HG03378 (cell line): ENCODE data around the gene PHLPP1.

ENCODE experiments used
- ATAC-seq: cut with Tn5 transposase; IDR thresholded peaks from one replicate; pipeline ENCODE4 v1.9.1; 2021; ENCODE audit warnings: mild to moderate bottlenecking, moderate library complexity; ENCODE audit not compliant: unreplicated experiment

The PHLPP1 gene

GRCh38 chr18:62841405-62841804 lies 126.1 kb downstream of the PHLPP1 start:
- ATAC-seq, result no peak

GRCh38 chr18:62842898-62843297 lies 127.6 kb downstream of the PHLPP1 start:
- no peak for ATAC-seq

DNA sequence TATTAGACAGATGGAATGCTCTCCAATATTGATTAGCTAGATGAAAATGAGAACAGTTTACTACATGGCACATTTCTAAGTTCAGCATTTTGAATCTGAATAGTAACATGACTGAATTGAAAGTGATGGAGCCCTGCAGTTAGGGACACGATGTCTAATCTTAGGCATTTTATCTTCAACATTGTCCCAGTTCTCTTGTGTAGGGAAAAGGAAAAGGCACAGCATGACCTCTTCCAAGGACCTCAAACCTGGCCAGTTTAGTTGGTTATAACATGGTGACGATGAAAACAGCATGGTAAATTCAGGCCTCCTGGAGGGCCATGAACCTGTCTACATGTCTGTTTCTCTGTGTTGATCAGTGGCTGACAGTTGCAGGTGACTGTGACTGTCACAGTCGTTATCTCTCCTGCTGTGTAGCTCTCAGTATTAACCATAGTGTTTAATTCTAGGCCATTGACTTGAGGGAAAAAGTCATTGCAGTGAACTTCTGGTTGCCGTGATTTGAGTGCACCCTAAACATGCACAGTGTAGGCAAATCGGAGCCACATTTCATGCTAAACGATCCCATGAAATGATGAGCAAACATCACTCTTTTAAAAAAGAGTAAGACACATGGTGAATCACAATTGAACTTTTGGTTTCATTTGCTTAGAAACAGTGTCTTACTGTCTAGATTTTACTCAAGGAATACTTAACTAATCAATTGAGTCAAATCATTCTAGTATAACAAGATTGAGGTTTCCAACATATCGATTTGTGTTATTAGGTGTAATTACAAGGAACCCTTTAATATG lies 129.7 kb downstream of the PHLPP1 start:
- peak; percentile 70 for ATAC-seq

- ATAC-seq, result no peak
These were observed 131.0 kb downstream of the PHLPP1 start for GRCh38 chr18:62846313-62846712.

DNA sequence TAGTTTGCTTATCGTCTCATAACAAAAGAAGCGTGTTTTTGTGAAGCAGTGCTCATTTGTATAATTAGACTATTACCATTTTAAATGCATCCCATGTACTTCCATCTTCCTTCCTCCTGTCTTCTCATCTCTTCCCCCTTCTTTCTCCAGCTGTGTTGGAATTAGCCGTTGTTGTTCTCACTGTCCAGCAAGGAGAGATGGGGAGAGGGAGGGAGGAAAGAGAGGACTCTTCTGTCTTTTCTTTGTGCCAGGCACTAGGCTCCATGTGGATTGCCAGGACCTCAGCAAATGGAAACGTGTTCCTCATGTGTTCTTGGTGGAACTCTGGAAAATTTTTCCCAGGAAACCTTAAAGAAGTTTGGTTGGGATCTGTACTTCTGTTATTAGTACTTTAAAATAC lies 131.7 kb downstream of the PHLPP1 start:
- ATAC-seq, result no peak

DNA sequence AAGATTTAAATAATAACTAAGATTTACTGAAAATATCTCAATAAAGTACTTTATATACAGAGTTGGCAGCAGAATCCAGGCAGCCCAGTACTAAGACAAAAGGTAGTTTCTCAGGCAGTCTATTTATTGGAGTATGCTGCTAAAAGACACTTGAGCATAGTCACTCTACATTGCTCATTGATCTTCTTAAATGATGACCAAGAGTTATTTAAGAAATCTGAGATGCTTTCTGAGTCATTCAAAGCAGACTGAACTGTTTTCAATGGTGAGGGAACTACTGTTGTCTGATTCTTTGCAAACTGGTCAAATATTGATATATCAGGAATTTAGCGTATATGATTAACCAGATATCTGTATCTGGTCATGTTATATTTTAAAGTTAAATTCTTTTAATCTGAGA lies 133.6 kb downstream of the PHLPP1 start:
- ATAC-seq, result no peak

DNA sequence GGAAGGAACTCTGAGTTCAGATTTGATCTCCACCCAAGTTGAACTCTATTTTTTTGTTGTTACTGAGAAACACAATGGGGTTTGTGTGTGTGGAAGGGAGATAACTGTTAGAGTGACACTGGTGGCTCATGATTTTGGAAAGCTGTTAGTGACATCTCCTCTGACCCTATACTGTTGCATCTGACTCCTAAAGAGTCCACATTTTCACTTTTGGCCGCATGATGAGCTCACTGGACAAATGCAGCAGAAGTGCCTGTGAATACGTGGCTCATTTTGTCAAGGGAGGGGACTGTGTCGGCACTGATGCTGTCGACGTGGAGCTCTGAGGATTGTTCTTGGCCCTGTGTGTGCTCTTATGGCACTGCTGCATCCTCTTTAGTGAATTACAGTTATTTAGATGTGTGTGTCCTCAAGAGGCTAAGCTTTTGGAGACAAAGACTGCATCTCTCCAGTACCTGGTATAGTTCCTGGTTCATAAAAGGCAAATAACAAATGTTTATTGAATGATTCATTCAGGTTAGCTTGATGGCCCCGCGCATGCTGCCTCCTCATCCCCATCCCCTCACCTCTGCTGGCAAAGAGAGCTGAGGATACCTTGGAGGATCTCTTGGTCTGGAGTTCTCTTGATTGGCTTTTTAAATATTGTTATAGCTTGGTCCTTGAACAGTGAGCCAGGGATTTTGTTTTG lies 135.4 kb downstream of the PHLPP1 start:
- ATAC-seq, result no peak

GRCh38 chr18:62852851-62853250 lies 137.5 kb downstream of the PHLPP1 start:
- ATAC-seq, result no peak

DNA sequence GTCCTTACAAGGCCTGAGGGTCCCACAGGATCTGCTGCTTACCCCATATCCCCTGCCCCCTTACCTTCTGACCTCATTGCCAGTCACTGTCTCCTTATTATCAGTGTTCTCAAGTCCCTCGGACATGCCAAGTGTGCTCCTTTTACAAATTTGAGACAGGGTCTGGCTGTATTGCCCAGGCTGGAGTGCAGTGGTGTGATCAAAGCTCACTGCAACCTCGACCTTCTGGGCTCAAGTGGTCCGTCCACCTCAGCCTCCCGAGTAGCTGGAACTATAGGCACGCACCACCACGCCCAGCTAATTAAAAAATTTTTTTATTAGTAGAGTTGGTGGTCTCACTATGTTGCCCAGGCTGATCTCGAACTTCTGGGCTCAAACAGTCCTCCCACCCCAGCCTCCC lies 141.0 kb downstream of the PHLPP1 start:
- ATAC-seq, result no peak

DNA sequence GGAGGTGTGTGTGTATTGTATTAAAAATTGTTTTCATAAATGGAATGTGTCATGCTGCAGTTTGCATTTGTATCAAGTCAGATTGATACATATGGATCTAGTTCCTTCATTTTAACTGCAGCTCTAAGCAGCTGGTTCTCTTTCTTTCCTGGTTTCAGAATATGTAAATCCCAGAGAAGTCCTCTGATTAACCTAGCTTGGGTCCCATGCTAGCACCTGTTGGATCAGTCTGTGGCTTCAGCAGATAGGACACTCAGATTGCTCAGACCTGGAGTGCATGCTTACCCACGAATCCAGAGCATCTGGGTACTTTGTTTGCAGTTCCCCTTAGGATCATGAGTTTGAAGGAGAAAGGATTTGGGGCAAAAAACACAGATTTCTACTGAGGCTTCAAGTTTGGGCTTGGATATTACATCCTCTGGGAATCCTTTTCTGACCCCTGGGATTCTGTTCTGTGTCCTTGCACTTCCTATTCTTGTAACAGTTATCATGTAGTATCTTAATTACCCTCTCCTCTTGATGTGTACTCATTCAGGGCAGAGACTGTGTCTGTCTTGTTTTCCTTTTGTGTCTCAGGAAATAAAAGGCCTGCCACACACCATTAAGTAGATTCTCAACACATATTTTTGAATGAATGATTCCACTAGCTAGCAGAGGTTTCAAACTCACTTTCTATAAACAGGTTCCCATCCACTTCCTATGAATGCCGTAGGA lies 142.1 kb downstream of the PHLPP1 start:
- no peak for ATAC-seq

DNA sequence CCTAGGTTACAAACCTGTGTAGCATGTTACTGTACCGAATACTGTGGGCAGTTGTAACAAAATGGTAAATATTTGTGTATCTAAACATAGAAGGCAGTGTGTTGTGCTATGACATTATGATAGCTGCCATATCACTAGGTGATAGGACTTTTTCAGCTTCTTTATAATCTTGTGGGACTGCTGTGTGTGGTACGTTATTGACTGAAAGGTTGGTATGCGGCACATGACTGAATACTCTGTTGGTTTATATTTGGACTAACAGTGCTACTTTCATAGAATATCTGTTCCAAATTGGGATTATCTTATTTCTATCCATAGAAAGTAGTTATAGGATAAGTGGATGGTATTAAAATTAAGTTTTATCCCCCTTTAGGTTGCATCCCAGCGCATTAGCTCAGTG lies 144.7 kb downstream of the PHLPP1 start:
- ATAC-seq, result no peak

- ATAC-seq, result no peak
These were observed 147.1 kb downstream of the PHLPP1 start for GRCh38 chr18:62862466-62862865.

- ATAC-seq, result no peak
These were observed 148.2 kb downstream of the PHLPP1 start for GRCh38 chr18:62863579-62864001.

DNA sequence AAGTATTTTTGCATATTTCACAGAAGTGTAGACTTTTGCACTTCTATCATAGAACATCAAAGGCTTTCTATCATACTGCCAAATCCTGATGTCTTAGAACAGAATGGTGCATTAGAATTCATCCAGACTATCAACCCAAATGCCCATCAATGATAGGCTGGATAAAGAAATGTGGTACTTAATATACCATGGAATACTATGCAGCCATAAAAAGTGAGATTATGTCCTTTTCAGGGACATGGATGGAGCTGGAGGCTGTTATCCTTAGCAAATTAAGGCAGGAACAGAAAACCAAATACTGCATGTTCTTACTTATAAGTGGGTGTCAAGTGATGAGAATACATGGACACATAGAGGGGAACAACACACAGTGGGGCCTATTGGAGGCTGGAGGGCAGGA lies 150.2 kb downstream of the PHLPP1 start:
- no peak for ATAC-seq

DNA sequence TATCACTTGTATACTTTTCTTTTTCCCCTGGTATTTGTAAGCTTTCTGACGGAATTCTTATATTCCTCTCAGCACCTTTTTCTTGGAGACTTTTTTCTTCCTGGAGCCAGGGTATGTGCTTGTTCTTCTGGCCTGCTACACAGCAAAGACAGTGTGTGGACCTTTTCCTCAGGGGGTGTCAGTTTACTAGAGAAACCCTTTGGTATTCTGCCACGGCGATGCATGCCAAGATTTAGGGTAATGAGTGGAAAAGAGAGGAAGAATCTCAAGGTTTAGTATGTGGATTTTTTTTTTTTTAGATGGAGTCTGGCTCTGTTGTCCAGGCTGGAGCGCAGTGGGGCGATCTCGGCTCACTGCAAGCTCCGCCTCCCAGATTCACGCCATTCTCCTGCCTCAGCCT lies 152.2 kb downstream of the PHLPP1 start:
- ATAC-seq, result no peak

GRCh38 chr18:62868645-62869044 lies 153.3 kb downstream of the PHLPP1 start:
- no peak for ATAC-seq

DNA sequence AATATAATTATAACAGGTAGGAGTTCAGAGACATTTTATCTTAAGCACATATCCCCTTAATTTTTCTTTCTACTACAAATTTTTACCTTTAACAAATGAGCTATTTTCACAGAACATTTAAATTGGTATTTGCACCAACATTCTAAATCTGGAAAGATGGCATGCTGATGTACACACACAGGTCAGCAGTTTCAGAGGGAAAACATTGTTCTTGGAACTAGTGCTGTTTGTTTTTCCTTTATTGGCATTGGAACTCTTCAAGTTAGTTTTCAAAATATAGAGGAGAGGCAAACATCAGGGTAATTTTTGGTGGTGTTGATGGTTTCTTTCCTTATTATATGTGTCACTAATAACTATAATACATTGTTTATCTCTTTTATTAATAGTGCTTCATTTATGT lies 155.3 kb downstream of the PHLPP1 start:
- no peak for ATAC-seq

- no peak for ATAC-seq
These were observed 160.0 kb downstream of the PHLPP1 start for GRCh38 chr18:62875323-62875722.

GRCh38 chr18:62876111-62876510 lies 160.8 kb downstream of the PHLPP1 start:
- ATAC-seq, result no peak

- ATAC-seq, result no peak
These were observed 161.5 kb downstream of the PHLPP1 start for GRCh38 chr18:62876828-62877227.

GRCh38 chr18:62877411-62878221 lies 162.3 kb downstream of the PHLPP1 start:
- ATAC-seq, result no peak
